RPMI8226 (cell line): ENCODE results near the gene LKAAEAR1.

Experiments used
- DNase-seq: peaks from one replicate; pipeline ENCODE4 v3.0.0-alpha.2; 2015

Gene LKAAEAR1

GRCh38 chr20:64049878-64050260 lies 34.3 kb downstream of the LKAAEAR1 start:
- no peak for DNase-seq

GRCh38 chr20:64049060-64049877 lies 34.9 kb downstream of the LKAAEAR1 start, which contains the start of gene SOX18:
Gene SOX18, minus strand, starts transcription at chr20:64049639. Its CDS starts 123 bp downstream, at chr20:64049516.
- peak; percentile 85 for DNase-seq

- no peak for DNase-seq
Measured at GRCh38 chr20:64048402-64049044, 35.7 kb downstream of the LKAAEAR1 start.

DNA sequence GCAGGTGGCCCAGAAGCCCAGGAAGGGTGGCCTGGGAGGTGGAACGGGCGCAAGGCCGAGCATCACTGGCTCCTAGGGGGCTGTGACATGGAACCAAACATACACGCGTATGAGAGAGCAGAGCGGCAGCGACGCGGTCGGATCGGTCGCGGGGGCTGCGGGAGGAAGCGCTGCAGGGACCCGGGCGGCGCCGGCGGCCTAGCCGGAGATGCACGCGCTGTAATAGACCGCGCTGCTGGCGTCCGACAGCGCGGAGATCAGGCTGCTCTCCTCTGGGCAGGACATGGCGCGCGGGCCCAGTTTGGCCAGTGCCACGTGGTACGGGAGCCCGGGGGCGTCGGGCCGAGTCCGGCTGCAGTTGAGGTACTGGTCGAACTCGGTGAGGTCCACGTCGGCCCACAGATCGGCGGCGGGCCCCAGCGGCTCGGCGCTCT lies 36.2 kb downstream of the LKAAEAR1 start:
- no peak for DNase-seq

GRCh38 chr20:64047046-64047389 lies 37.2 kb downstream of the LKAAEAR1 start:
- no peak for DNase-seq

DNA sequence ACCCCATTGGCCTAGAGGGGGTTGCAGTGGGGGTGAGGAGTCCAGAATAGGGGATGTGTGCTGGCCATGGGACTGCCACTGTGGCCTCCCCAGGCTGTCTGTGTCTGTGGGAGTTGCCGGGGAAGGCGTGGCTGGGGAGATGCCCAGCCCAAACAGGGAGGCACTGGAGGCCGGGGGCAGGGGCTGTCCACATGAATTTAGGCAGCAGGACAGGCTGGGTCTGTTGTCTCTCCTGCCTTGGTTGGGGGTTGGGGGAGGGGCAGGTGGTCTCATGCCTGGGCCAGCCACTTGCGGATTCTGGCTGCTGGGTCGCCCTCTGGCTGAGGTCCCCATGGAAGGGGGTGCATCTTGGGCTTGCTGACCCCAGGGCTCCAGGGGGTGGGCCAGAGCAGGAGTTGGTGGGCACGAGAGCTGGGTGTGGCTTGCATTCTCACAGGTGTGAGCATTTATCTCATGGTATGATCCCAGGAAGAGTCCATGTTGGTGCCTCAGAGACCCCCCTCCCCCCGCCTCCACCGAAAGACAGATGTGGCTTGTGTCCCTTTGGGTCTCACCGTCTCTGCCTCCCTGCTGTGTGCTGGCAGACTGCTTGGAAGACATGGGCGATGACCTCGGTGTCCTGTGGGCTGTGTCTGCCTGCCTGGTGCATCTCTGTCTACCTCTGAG lies 38.7 kb downstream of the LKAAEAR1 start:
- no peak for DNase-seq

DNA sequence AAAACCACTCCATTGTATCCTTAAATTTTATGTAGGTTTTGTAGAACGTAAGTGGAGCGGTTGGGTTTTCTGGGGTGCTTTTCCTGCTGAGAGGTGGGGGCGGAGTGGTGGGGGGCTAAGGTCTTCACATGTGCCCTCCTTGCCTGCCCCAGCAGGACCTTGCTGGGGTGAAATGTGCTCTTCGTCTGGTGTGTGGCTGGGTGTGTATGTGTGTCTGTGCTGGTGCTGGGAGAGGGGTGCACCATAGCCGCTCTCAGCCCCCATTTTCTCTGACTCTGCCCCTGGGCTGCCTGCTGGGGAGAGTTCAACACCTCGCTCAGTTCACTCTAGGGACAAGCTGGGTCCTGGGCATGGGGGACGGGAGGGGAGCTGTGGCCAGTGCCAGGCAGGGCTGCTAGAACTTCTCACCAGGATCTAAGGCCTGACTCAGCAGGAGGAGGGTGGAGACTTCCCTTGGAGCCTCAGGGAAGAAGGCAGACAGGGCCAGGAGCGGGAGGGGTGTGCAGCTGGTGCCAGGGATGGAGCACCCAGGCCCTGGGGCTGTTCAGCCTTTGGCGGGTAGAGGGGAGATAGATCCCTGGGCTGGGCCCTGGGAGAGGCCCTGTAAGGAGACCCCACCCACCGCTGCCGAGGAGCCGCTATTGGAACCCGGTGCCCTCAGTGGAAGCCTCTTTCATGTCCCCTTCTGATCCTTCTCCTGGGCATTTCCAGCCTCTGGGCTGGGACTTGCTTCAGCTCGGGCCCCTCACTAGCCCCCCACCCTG lies 39.5 kb downstream of the LKAAEAR1 start:
- DNase-seq = no peak

DNA sequence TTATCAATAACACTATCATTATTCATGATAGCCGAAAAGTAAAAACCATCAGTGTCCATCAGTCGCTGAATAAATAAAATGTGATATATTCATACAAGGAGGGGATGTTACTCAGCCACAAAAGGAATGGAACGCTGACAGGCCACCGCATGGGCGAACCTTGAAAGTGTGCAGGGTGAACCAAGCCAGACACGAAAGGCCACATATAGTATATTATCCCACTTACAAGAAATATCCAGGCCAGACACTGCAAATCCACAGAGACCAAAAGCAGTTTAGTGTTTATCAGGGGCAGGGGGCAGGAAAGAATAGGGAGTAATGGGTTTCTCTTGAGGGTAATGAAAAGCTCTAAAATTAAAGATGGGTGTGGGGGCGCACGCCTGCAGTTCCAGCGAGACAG lies 40.4 kb downstream of the LKAAEAR1 start:
- DNase-seq = no peak

DNA sequence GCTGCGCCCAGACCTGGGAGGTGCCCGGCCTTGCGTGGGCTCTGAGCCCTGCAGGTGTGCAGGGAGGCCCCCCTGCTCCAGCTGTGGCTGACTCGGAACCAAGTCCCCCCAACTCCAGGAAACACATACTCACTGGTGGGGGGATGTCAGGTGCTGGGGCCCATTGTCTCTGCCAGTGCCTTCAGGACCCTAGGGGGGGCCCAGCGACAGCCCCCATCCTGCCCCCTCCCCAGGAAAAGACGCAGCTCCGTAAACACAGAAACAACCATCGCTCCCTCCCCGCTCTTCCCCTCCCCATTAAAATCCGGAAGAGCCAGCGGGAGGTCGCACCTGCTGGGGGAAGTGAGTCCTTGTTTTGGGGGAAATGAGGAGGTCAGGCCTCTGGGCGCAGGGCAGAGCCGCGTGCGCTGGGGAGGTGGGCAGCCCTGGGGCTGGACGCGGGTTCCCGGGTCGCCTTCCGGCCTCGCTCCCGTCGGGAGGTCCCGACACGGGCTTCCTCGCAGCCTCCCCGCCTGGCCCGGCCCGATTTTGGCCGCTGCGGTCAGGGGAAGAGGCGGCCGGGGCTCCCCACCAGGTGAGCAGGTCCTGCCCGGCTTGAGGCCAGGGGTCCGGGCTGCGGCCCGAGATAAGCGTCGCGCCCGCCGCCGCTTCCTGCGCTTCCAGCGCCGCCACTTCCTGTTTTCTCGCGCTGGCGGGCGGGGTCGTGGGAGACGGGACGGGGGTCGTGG lies 42.0 kb downstream of the LKAAEAR1 start:
- DNase-seq = peak; percentile 58

DNA sequence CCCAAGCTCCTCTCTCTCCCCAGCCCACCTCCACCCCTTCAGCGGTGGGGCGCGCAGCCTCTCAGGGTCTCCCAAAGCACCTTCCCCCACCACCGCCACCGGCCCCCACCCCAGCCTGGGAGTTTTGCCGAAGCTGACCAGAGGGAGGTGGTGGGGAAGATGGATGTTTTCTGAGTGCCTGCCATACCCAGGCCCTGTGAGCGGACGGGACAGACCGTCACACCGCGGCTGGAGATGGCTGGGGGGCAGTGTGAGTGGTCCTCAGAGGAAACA lies 42.5 kb downstream of the LKAAEAR1 start:
- no peak for DNase-seq

DNA sequence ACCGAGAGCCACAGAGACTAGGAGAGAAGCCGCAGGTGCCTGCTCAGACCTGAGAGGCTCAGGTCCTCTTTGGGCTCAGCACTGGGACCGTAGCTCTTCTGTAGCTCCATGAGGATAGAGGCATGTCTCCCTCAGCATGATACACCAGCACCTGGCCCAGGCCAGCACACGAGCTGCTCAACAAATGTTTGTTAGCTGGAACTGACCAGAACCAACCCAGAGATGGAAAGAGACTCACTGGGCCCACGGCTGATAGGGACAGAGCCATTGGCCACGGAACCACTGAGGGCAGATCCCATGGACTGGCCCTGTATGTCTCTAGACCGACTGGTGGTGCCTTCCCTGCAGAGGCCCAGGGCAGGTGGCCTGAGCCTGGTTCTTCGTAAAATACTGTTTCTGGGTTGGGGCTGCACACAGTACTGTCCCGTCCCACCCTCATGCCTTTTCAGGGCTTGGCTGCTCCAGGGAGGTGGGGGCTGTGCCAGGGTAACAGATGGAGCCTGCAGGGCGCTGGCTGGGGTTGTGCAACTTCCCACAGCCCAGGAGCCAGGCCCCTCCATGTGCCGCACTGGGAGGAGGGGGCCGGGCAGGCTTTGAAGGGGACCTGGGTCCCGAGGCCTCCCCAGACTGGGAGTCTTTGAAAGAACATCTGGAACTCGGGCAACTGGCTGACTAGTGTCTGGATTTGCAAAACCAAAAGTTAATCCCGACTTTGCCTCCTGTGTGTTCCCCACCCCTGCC lies 43.0 kb downstream of the LKAAEAR1 start:
- no peak for DNase-seq

- no peak for DNase-seq
Measured at GRCh38 chr20:64040231-64041039, 43.8 kb downstream of the LKAAEAR1 start.

DNA sequence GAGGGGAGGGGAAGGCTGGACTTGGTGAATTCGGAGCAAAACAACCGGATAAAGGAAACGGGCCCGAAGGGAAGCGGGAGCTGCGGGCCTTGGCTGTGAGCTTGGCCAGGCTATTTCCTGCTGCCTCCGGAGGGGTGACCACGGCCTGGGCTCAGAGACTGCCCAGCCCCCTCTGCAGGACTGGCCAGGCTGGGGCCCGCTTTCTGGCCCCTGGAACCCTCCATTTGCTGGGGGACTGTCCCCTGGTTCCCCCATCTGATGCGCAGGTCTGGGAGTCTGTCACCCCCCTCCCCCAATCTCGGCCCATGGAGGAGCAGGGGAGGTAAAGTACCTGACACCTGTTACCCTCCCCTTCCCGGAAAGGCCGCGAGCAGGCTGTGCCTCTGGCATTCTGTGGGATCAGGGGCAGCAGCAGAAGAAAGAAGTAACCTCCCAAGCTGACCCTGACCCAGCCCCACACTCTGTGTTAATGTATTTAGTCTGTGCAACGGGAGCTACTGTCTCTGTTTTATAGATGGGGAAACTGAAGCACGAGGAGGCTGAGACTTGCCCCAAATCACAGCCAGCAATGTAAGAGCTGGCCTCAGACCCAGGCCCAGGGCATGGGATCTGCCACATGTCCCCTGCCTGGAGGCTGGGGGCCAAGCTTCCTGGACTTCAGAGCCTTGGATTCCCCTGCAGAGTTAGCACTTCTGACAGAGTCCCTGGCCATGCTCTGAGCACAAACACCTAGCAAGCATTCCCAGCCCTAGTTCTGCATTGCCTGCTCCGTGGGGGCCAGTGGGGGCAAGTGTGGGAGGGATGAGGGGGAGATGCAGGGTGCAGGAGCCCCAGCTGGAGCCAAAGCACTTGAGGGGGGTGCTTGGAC lies 44.7 kb downstream of the LKAAEAR1 start:
- no peak for DNase-seq

DNA sequence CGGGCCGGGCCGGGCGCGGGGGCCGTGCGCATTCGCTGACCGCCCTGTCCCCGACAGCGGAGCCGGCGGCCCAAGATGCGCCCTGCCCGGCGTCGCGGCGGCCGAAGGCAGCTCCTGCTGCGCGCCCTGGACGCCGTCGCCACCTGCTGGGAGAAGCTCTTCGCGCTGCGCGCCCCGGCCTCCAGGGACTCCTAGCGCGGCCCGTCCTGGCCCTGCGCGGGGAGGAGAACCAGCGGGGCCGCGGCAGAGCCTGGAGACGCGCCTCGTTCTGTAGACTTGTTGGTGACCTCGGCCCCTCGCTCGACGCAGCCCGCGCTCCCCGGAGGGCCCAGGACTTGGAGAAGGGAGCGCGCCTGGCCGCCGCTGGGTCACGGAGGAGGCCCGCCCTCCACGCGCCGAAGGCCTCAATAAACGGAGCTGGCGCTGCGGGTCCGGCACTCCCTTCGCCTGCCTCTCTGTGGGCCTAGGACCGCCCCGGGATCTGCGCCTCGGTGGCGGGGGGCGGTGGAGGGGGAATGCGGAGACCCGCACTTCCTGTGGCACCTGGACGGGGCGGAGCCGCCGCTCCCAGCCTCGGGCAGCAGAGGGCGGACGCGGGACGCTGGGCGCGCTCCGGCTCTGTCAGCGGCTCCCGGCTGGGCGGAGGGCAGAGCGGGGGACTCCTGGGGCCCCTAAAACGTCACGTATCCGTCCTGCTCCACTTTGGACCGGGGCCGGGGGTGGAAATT lies 45.5 kb downstream of the LKAAEAR1 start:
- DNase-seq = peak; percentile 87

- peak; percentile 76 for DNase-seq
Measured at GRCh38 chr20:64038224-64038564, 46.0 kb downstream of the LKAAEAR1 start.

DNA sequence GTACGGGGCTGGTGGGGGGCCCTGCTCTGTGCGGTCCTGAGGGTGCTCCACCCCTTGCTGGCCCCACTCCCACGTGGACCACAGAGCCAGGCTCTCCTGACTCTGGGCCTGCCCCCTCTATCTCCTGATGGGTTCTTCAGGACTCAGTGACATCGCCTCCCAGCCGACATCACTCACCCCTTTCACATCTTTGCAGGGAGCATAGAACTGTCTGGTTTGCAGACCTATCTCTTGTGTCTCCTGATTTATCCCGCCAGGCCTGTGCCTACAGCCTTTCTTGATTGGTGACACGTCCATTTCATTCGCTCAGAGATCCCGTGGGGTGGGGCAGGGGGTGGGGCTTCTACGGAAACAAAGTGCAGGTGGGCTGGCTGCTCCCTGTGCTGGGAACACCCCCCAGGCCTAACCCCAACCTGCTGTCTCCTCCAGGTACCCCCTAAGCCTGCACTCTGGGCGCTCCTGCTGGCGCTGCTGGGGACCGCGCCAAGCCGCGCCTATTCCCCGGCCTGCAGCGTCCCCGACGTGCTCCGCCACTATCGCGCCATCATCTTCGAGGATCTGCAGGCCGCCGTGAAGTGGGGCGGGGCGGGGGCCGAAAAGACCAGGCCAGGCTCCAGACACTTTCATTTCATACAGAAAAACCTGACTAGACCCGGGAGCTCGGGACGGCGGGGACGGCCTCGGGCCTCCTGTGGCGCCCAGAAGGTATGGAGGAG lies 46.5 kb downstream of the LKAAEAR1 start:
- peak; percentile 36 for DNase-seq

DNA sequence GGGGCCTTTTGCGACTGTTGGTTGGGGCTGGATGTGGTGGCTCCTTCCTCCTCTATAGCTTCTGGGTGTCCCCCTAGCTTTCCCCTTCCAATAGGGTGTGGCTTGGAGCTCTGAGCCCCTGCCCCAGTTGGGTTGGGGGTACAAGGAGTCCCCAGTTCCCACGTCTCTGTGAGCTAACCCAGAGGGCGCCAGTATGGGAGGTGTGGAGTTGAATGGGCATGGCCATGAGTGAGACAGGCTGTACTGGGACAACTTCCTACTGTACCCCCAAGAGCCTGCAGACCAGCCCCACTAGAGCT lies 47.0 kb downstream of the LKAAEAR1 start:
- no peak for DNase-seq

- no peak for DNase-seq
Measured at GRCh38 chr20:64036346-64037198, 47.6 kb downstream of the LKAAEAR1 start.
